Activated CD8-positive, alpha-beta memory T cell treated with anti-CD3 and anti-CD28 coated beads for 24 hours (primary cell): Measurements from ENCODE around the gene USP47.
"Not testable (repeated sequence)": the region's sequence is repeated elsewhere in the genome, so short reads cannot be mapped to it uniquely, and the experiment has no call there.

Source experiments
- DNase-seq: peaks from one replicate; pipeline ENCODE4 v3.0.0-alpha.2; 2020

The USP47 gene

GRCh38 chr11:11826260-11826659 is 15.5 kb upstream of the USP47 start:
- no peak for DNase-seq

GRCh38 chr11:11827272-11827671 is 14.5 kb upstream of the USP47 start:
- DNase-seq: no peak

DNA sequence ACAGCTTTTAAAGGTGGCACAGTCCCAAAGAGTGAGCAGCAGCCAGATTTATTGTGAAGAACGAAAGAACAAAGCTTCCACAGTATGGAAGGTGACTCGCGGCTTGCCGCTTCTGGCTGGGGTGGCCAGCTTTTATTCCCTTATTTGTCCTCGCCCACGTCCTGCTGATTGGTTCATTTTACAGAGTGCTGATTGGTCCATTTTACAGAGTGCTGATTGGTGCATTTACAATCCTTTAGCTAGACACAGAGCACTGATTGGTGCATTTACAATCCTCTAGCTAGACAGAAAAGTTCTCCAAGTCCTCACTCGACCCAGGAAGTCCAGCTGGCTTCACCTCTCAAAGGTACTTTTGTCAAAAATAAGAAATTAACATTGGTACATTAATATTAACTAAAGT is 10.4 kb upstream of the USP47 start:
- DNase-seq: not testable (repeated sequence)

DNA sequence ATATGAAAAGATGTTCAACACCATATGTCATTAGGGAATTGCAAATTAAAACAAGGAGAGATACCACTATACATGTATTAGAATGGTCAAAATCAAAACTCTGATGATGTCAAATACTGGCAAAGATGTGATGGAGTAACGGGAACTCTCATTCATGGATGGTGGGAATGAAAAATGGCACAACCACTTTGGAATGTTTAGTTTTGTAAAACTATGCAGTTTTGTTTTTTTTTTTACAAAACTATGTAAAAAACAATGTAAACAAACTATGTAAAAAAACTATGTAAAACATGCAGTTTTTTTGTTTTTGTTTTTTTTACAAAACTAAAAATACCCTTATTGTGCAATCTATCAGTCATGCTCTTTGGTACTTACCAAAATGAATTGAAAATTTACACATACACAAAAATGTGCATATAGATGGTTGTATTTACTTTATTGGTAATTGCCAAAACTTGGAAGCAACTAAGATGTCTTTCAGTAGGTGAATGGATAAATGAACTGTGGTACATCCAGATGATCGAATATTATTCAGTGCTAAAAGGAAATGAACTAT is 5.0 kb upstream of the USP47 start:
- DNase-seq: no peak

GRCh38 chr11:11839718-11840117 is 2.1 kb upstream of the USP47 start:
- DNase-seq: no peak

DNA sequence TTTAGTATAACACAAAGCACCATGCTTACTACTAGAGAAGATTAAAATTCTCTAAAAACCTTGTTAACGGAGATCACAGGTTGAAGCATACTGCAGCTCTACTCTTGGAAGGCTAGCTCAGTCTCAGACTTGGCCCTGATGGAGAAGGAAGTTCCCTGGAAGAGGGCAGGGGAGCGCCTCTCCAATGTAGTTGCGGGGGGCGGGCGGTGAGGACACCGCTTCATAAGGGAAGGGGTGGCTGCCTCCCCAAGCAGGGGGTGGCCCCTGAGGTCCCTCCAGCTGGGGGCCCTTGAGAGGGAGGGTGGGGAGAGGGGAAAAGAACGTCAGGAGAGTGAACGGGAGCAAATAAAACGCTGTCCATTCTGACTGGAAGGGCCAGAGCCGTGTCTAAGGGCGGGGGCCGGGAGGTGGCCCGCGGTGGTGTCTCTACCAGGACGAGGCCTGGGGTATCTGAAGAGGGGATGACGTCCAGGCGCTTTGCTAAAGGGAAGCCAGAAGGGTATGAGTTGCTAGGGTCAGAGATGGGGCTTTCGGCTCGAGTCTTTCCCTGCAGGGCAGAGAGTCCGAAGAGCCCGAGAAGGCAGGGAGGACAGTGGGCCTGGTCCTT is 553 bp upstream of the USP47 start:
- DNase-seq: no peak

- no peak for DNase-seq
These were observed 743 bp downstream of the USP47 start for GRCh38 chr11:11842421-11843008.

DNA sequence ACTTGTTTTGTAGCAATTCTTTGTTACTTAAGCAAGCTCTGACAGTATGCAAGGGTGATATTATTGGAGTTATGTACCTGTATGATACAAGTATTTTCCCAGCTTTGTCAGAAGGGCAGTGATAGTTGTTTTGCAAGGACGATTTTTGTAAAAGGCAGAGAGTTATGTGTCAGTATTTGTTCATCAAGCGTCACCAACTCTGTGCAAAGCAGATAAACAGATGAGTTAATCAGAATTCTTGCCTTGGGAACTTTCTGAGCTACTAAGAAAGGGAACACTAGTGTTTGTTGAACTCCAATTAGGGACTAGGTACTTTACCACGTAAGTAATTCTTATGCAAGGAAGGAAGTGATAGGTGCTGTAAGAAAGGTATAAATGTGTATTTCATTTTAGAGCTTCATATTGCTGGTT is 1.4 kb downstream of the USP47 start:
- no peak for DNase-seq

GRCh38 chr11:11843642-11844041 is 1.9 kb downstream of the USP47 start:
- DNase-seq: no peak

DNA sequence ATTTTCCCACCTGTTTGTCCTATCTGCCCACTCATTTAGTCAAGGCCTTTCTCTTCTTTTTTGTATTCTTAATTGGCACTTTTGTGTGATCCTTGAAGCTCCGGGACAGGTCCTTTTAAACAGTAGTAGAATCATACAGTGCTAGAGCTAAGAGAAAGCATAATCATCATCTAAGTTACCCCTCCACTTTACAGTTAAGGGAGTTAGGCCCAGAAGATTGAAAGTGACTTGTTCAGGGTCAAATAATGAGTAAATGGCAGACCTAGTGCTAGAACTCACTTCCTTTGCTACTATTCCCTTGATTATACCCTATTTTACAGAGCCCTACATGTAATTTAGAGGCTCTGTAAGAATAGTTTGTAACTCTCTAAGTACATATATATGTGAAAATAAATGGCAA is 2.5 kb downstream of the USP47 start:
- no peak for DNase-seq

DNA sequence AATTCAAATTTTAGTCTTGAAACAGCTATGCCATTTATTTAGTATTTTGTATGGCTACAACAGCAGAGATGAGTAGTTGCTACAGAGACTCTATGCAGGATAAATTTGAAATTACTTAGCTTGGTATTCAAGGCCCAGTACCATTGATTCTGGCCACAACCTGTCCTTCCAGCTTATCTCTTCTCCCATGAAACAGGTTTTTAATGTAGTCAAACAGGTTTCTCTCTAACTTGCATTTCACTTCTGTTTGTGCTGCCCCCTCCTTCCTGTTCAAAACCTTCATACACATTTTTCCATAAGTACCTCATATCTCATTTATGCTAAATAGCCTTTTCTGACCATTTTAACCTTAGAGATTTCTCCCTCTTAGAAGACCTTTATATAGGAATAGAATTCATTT is 3.3 kb downstream of the USP47 start:
- no peak for DNase-seq

DNA sequence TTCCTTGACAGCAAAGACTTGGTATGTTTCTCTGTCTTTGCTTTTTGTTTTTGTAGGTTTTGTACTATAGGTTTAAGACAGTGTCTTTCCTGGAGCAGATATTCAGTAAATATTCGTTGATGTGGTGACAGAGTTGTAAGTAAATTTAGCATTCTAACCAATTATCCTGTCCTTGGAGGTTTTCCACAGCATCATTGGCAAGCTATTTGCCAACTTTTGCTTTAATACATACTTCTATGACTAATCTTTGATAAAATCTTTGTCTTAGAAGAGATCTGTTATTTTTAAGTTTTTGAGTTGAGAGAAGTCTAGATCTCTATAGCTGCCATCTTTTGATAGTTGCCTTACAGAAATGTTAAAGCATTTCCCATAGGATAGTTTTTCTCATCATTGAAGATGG is 3.8 kb downstream of the USP47 start:
- DNase-seq: no peak

- DNase-seq: no peak
These were observed 5.3 kb downstream of the USP47 start for GRCh38 chr11:11847082-11847481.

GRCh38 chr11:11848891-11849746 is 7.3 kb downstream of the USP47 start:
- DNase-seq: peak; percentile 69

GRCh38 chr11:11850668-11851067 is 8.9 kb downstream of the USP47 start:
- DNase-seq: no peak

GRCh38 chr11:11856638-11857037 is 14.9 kb downstream of the USP47 start:
- no peak for DNase-seq

DNA sequence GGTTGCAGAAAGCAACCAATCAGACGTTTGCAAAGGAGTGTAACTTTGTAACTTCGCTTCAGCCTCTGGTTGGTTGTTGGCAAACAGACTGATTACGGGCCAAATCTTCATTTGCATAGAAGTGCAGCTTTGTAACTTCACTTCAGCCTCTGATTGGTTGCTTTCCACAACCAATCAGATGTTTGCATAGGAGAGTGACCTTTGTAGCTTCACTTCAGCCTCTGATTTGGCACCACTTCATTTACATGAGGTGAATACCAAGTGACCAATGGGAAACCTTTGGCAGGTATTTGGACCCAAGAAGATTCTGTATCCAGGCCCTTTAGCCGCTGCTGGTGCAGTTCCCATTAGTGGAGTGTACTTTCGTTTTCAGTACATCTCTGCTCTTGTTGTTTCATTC is 16.0 kb downstream of the USP47 start:
- DNase-seq: no peak

GRCh38 chr11:11858676-11859075 is 16.9 kb downstream of the USP47 start:
- no peak for DNase-seq

GRCh38 chr11:11860103-11860979 is 18.6 kb downstream of the USP47 start:
- DNase-seq: no peak

- DNase-seq: no peak
These were observed 21.2 kb downstream of the USP47 start for GRCh38 chr11:11862999-11863398.

GRCh38 chr11:11864332-11864731 is 22.6 kb downstream of the USP47 start:
- no peak for DNase-seq

DNA sequence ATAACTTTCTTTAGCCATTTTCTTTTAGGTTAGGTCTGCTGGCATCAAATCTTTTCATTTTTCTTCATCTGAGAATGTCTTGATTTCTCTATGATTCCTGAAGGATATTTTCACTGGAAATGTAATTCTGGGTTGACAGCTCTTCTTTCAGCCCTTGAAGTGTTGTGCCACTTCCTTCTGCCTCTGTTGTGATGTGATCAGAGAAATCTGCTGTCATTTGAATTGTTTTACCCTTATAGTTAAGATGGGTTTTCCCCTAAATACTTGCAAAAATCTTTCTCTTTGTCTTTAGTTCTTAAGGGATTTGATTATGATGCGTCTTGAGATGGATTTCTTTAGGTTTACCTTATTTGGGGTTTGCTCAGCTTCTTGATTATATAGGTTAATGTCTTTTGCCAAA is 23.0 kb downstream of the USP47 start:
- DNase-seq: no peak

GRCh38 chr11:11865449-11865848 is 23.7 kb downstream of the USP47 start:
- DNase-seq: no peak
